ENCODE data around the gene FHOD1. TPM values are rescaled to one million over a fixed set of nuclear protein-coding genes. Genes with fewer than 3 reads are reported as not detected.

The FHOD1 gene
- total RNA-seq, 4 donors from 2014 or later = 7.7 to 28.8 (median 15.3) TPM

- no peaks in the 10 kb centered on the region for H3K9me3 ChIP-seq
- DNase-seq (ENCODE audit: low spot score in 2 of 2) = no peak
- no peaks in the 10 kb centered on the region for H3K36me3 ChIP-seq
- peaks cover 36% of the 10 kb centered on the region for H3K4me1 ChIP-seq
- WGBS = 88% methylated on average over 7 of the region's 26 CpGs
- TF ChIP-seq POLR2AphosphoS5 (IDR thresholded peaks at IDR 0.05) = no peak
- TF ChIP-seq POLR2A (IDR thresholded peaks at IDR 0.05) = no peak
- TF ChIP-seq CTCF (IDR thresholded peaks at IDR 0.05) = no peak
- no peak for TF ChIP-seq EP300 (IDR thresholded peaks at IDR 0.05)
- no peaks in the 10 kb centered on the region for H3K27me3 ChIP-seq
- H3K4me3 ChIP-seq = no peak overlapping the region
- no peak overlapping the region for H3K27ac ChIP-seq
Measured at GRCh38 chr16:67187175-67187890, 59.9 kb downstream of the FHOD1 start.

- no peak for DNase-seq (ENCODE audit: low spot score in 2 of 2)
- no peaks in the 10 kb centered on the region for H3K27me3 ChIP-seq
- 80% methylated on average over 5 of the region's 5 CpGs for WGBS
- peaks cover 33% of the 10 kb centered on the region for H3K4me1 ChIP-seq
- TF ChIP-seq POLR2AphosphoS5 (IDR thresholded peaks at IDR 0.05) (no peak), POLR2A (IDR thresholded peaks at IDR 0.05) (no peak), EP300 (IDR thresholded peaks at IDR 0.05) (no peak), CTCF (IDR thresholded peaks at IDR 0.05) (no peak)
- H3K36me3 ChIP-seq = no peaks in the 10 kb centered on the region
- H3K4me3 ChIP-seq = no peak overlapping the region
- no peaks in the 10 kb centered on the region for H3K9me3 ChIP-seq
- no peak overlapping the region for H3K27ac ChIP-seq
Measured at GRCh38 chr16:67186550-67186950, 60.7 kb downstream of the FHOD1 start.

GRCh38 chr16:67185651-67186134 is 61.6 kb downstream of the FHOD1 start:
- TF ChIP-seq POLR2A (IDR thresholded peaks at IDR 0.05) (no peak), POLR2AphosphoS5 (IDR thresholded peaks at IDR 0.05) (peak in 1 of 3 donors; percentile 25), EP300 (IDR thresholded peaks at IDR 0.05) (no peak), CTCF (IDR thresholded peaks at IDR 0.05) (no peak)
- Histone ChIP-seq H3K9me3 (no peaks in the 10 kb centered on the region), H3K27me3 (no peaks in the 10 kb centered on the region), H3K4me1 (peaks cover 28% of the 10 kb centered on the region), H3K27ac (no peak overlapping the region), H3K36me3 (no peaks in the 10 kb centered on the region), H3K4me3 (peak overlapping the region; percentile 72)
- no peak for DNase-seq (ENCODE audit: low spot score in 2 of 2)
- WGBS = 13% methylated on average over 12 of the region's 12 CpGs

GRCh38 chr16:67184995-67185650 is 62.2 kb downstream of the FHOD1 start:
- no peak overlapping the region for H3K27ac ChIP-seq
- peaks cover 28% of the 10 kb centered on the region for H3K4me1 ChIP-seq
- H3K9me3 ChIP-seq = no peaks in the 10 kb centered on the region
- no peaks in the 10 kb centered on the region for H3K36me3 ChIP-seq
- 25% methylated on average over 17 of the region's 43 CpGs for WGBS
- H3K27me3 ChIP-seq = no peaks in the 10 kb centered on the region
- peak; percentile 95 for DNase-seq (ENCODE audit: low spot score in 2 of 2)
- peak overlapping the region; percentile 72 for H3K4me3 ChIP-seq
- peak; percentile 64 to 77 for TF ChIP-seq CTCF (IDR thresholded peaks at IDR 0.05)
- TF ChIP-seq EP300 (IDR thresholded peaks at IDR 0.05) = no peak
- TF ChIP-seq POLR2AphosphoS5 (IDR thresholded peaks at IDR 0.05) = peak in 1 of 3 donors; percentile 13
- TF ChIP-seq POLR2A (IDR thresholded peaks at IDR 0.05) = no peak

- Histone ChIP-seq H3K4me1 (peaks cover 31% of the 10 kb centered on the region), H3K27ac (peak overlapping the region; percentile 96), H3K9me3 (no peaks in the 10 kb centered on the region), H3K4me3 (peak overlapping the region; percentile 72), H3K36me3 (no peaks in the 10 kb centered on the region), H3K27me3 (no peaks in the 10 kb centered on the region)
- WGBS = 2% methylated on average over 19 of the region's 59 CpGs
- TF ChIP-seq EP300 (IDR thresholded peaks at IDR 0.05) = no peak
- no peak for TF ChIP-seq POLR2A (IDR thresholded peaks at IDR 0.05)
- TF ChIP-seq POLR2AphosphoS5 (IDR thresholded peaks at IDR 0.05) = no peak
- no peak for TF ChIP-seq CTCF (IDR thresholded peaks at IDR 0.05)
- DNase-seq (ENCODE audit: low spot score in 2 of 2) = no peak
Measured at GRCh38 chr16:67184453-67184994, 62.8 kb downstream of the FHOD1 start.

Data from suprapubic skin (tissue), 4 donors.